H1 (cell line): ENCODE measurements around the gene ARMC9. TPM values are rescaled to one million over a fixed set of nuclear protein-coding genes. Genes with fewer than 3 reads are reported as not detected.

Experiments used
- CTCF ChIA-PET: fragments of 300-600 bp; sonication (Branson Sonifier 250); formaldehyde crosslinking; loops from one replicate; lab custom pipeline; 2021; ENCODE audit not compliant: partially characterized antibody; lab: Charles Lee
- POLR2A ChIA-PET: fragments of 300-600 bp; sonication (Branson Sonifier 250); formaldehyde crosslinking; loops from one replicate; lab custom pipeline; 2021; ENCODE audit warnings: inconsistent platforms; ENCODE audit not compliant: partially characterized antibody; lab: Charles Lee
- DNase-seq, 2 experiments: peaks; one replicate each; pipeline versions ENCODE4 v3.0.0 to v3.0.0-alpha.2; 2010 to 2022; ENCODE audit warnings: low spot score in 2 of 2, low read depth in 1 of 2, mixed read lengths in 1 of 2
- FAIRE-seq: peaks from 2 replicates; lab custom pipeline; 2011; peaks lifted over from hg19 to GRCh38; lab: Jason Lieb, UNC
- H2AFZ ChIP-seq: 2 replicates; pipeline ENCODE4 v1.8.1; 2012; ENCODE audit warnings: low read length, inconsistent platforms
- H2AK5ac ChIP-seq: 2 replicates; pipeline ENCODE4 v1.6.1; 2013; ENCODE audit warnings: low read depth, low read length
- H2BK120ac ChIP-seq: replicated peaks from 2 replicates; pipeline ENCODE3; 2013; ENCODE audit warnings: low read depth, low read length, inconsistent platforms
- H2BK12ac ChIP-seq: 2 replicates; pipeline ENCODE4 v1.6.1; 2013; ENCODE audit warnings: low read depth, low read length
- H2BK15ac ChIP-seq: 2 replicates; pipeline ENCODE4 v1.6.1; 2013; ENCODE audit warnings: low read length
- H2BK20ac ChIP-seq: 2 replicates; pipeline ENCODE4 v1.6.1; 2013; ENCODE audit warnings: low read length
- H2BK5ac ChIP-seq: 2 replicates; pipeline ENCODE4 v1.6.1; 2013; ENCODE audit warnings: low read depth, low read length
- H3K14ac ChIP-seq: 2 replicates; pipeline ENCODE4 v1.6.1; 2013; ENCODE audit warnings: inconsistent platforms; ENCODE audit not compliant: insufficient read length
- H3K18ac ChIP-seq: 2 replicates; pipeline ENCODE4 v1.6.1; 2013; ENCODE audit warnings: low read length; ENCODE audit errors: extremely low read depth
- H3K23ac ChIP-seq: 2 replicates; pipeline ENCODE4 v1.6.1; 2013; ENCODE audit warnings: inconsistent platforms; ENCODE audit not compliant: insufficient read length
- H3K23me2 ChIP-seq: 2 replicates; pipeline ENCODE4 v1.6.1; 2013; ENCODE audit warnings: low read depth, low read length
- H3K27ac ChIP-seq: 2 replicates; pipeline ENCODE4 v1.6.1; 2011; ENCODE audit warnings: low read depth, low read length, inconsistent platforms
- H3K27me3 ChIP-seq, 4 experiments: replicated peaks in 1 of 4; 1 replicate in 1 of 4; 2 replicates in 3 of 4; pipeline versions ENCODE4 v1.6.1 to v1.8.1; 2011 to 2013; ENCODE audit warnings: low read length in 3 of 4, mild to moderate bottlenecking in 3 of 4, inconsistent platforms in 2 of 4, mixed read lengths in 2 of 4, moderate library complexity in 1 of 4; ENCODE audit not compliant: control insufficient read depth in 3 of 4, insufficient read depth in 3 of 4; ENCODE audit errors: extremely low read depth in 1 of 4
- H3K36me3 ChIP-seq, 4 experiments: 2 replicates each; pipeline versions ENCODE4 v1.6.1 to v1.8.1; 2011 to 2013; ENCODE audit warnings: mild to moderate bottlenecking in 4 of 4, low read length in 3 of 4, moderate library complexity in 2 of 4, control low read depth in 1 of 4, inconsistent platforms in 1 of 4; ENCODE audit not compliant: insufficient read depth in 4 of 4, control insufficient read depth in 2 of 4
- H3K4ac ChIP-seq: replicated peaks from 2 replicates; pipeline ENCODE3; 2013; ENCODE audit warnings: low read length, low read depth, mixed read lengths, inconsistent platforms; ENCODE audit not compliant: insufficient read length
- H3K4me1 ChIP-seq, 4 experiments: replicated peaks in 1 of 4; 1 replicate in 1 of 4; 2 replicates in 3 of 4; pipeline versions ENCODE4 v1.6.1 to v1.8.1; 2011 to 2013; ENCODE audit warnings: low read length in 3 of 4, inconsistent platforms in 2 of 4, mixed read lengths in 1 of 4; ENCODE audit not compliant: insufficient read depth in 4 of 4, control insufficient read depth in 3 of 4
- H3K4me2 ChIP-seq, 2 experiments: 2 replicates each; pipeline versions ENCODE4 v1.6.1 to v1.8.1; 2011 to 2013; ENCODE audit warnings: low read depth in 2 of 2, low read length in 2 of 2, control low read depth in 1 of 2, inconsistent platforms in 1 of 2, mild to moderate bottlenecking in 1 of 2; ENCODE audit not compliant: insufficient read depth in 1 of 2
- H3K4me3 ChIP-seq, 4 experiments: fragments of 200-600, 300-600 bp in 1 of 4; sonication (generic), shearing (Covaris generic), sonication (Bioruptor Twin) in 1 of 4; 2 replicates each; pipeline versions ENCODE4 v1.5.1 to v1.8.1; 2011 to 2016; ENCODE audit warnings: low read length in 4 of 4, low read depth in 3 of 4, control low read depth in 2 of 4, inconsistent platforms in 2 of 4, mild to moderate bottlenecking in 2 of 4, mixed read lengths in 1 of 4, moderate library complexity in 1 of 4; ENCODE audit not compliant: insufficient read depth in 2 of 4; ENCODE audit errors: extremely low read depth in 1 of 4
- H3K56ac ChIP-seq: replicated peaks from 2 replicates; pipeline ENCODE3; 2013; ENCODE audit warnings: low read depth, mild to moderate bottlenecking, mixed read lengths, low read length, inconsistent platforms; ENCODE audit not compliant: insufficient read length
- H3K79me1 ChIP-seq: 2 replicates; pipeline ENCODE4 v1.6.1; 2013; ENCODE audit warnings: low read depth, low read length, control low read depth
- H3K79me2 ChIP-seq, 2 experiments: 2 replicates each; pipeline versions ENCODE4 v1.6.1 to v1.8.1; 2012 to 2013; ENCODE audit warnings: low read length in 2 of 2, mild to moderate bottlenecking in 2 of 2, inconsistent platforms in 1 of 2; ENCODE audit not compliant: insufficient read depth in 2 of 2, control insufficient read depth in 1 of 2
- H3K9ac ChIP-seq, 4 experiments: replicated peaks in 1 of 4; 1 replicate in 1 of 4; 2 replicates in 3 of 4; pipeline versions ENCODE4 v1.6.1 to v1.8.1; 2011 to 2013; ENCODE audit warnings: low read depth in 3 of 4, low read length in 3 of 4, control low read depth in 2 of 4, mild to moderate bottlenecking in 2 of 4, moderate library complexity in 2 of 4, inconsistent platforms in 1 of 4; ENCODE audit errors: extremely low read depth in 1 of 4
- H3K9me3 ChIP-seq, 2 experiments: 2 replicates each; pipeline versions ENCODE4 v1.6.1 to v1.8.1; 2012 to 2013; ENCODE audit warnings: mild to moderate bottlenecking in 2 of 2, moderate library complexity in 2 of 2, control low read depth in 1 of 2, inconsistent platforms in 1 of 2, low read depth in 1 of 2, low read length in 1 of 2, mixed read lengths in 1 of 2; ENCODE audit not compliant: insufficient read depth in 2 of 2
- H4K20me1 ChIP-seq, 2 experiments: replicated peaks in 1 of 2; 2 replicates each; pipeline versions ENCODE3 to v1.8.1; 2011 to 2013; ENCODE audit warnings: inconsistent platforms in 2 of 2, low read length in 2 of 2, mild to moderate bottlenecking in 1 of 2; ENCODE audit not compliant: insufficient read depth in 2 of 2, control insufficient read depth in 1 of 2
- H4K5ac ChIP-seq: 2 replicates; pipeline ENCODE4 v1.6.1; 2013; ENCODE audit warnings: low read length, low read depth, mixed read lengths, inconsistent platforms; ENCODE audit not compliant: insufficient read length
- H4K8ac ChIP-seq: 2 replicates; pipeline ENCODE4 v1.8.0; 2013; ENCODE audit warnings: mild to moderate bottlenecking, moderate library complexity, low read length, inconsistent platforms; ENCODE audit not compliant: insufficient read depth; ENCODE audit errors: extremely low read depth
- H4K91ac ChIP-seq: replicated peaks from 2 replicates; pipeline ENCODE3; 2013; ENCODE audit warnings: low read length, mixed read lengths, inconsistent platforms; ENCODE audit not compliant: insufficient read length
- JUN ChIP-seq: IDR thresholded peaks from 2 replicates; pipeline ENCODE4 v1.6.1; 2011; ENCODE audit warnings: low read depth, mild to moderate bottlenecking, improper control_type of control experiment, low read length
- POLR2AphosphoS5 ChIP-seq: IDR thresholded peaks from 2 replicates; pipeline ENCODE4 v1.6.1; 2011; ENCODE audit warnings: low read depth, low read length
- WGBS, 2 experiments: shearing (Covaris generic) in 1 of 2; methylation state at CpG; one replicate each; pipeline versions ENCODE4 v1.1.6 to v1.1.7; 2013 to 2015; ENCODE audit warnings: low lambda C conversion rate in 2 of 2, mixed read lengths in 2 of 2, inconsistent platforms in 1 of 2, low coverage in 1 of 2, missing lambda C conversion rate in 1 of 2; ENCODE audit not compliant: insufficient replicate concordance in 2 of 2, insufficient coverage in 1 of 2, insufficient read length in 1 of 2; ENCODE audit errors: extremely low coverage in 1 of 2, missing lambda C conversion rate in 1 of 2; 5-methylcytosine and 5-hydroxymethylcytosine counted together
- polyA plus RNA-seq, 7 experiments: library from polyadenylated mRNA; depleted of rRNA in 3 of 7; stranded (reverse) in 5 of 7; unstranded in 2 of 7; fragments of >200 nt in 5 of 7; fragments of 200-250 nt in 2 of 7; gene quantifications; 1 replicate in 5 of 7; 2 replicates in 1 of 7; 4 replicates in 1 of 7; pipeline versions ENCODE4 v1.2.1 to v1.2.3, GENCODE V29; 2011 to 2013; ENCODE audit warnings: missing spikeins in 2 of 7, mixed read lengths in 2 of 7
- total RNA-seq: library from RNA; stranded (reverse); fragmentation: NEBNext Ultra II Directional; extraction: Animal tissue kit (Norgen Biotek cat#: 25700); gene quantifications from 2 replicates; pipeline ENCODE4 v1.2.1, GENCODE V29; 2021

ARMC9 gene
- total and polyA plus RNA-seq, 2 of the 8 experiments (the other 6 are each of a cell fraction or from before 2014, with no cell fraction given) = 23.2 to 36.1 TPM

- no peaks in the 10 kb centered on the region for H3K4me1 ChIP-seq
- ChIA-PET POLR2A (interaction anchor here (0.6 to 1.9 kb wide), 2 partner anchors 9 to 190 kb away, joined by 3 to 6 read pairs; no protein-coding TSS in a partner anchor), CTCF (interaction anchor here (0.7 to 1.7 kb wide), 5 partner anchors 9 to 190 kb away, joined by 3 to 4 read pairs (median 3); no protein-coding TSS in a partner anchor)
- no peak overlapping the region for H3K4me2 ChIP-seq
- H2BK120ac ChIP-seq = no peak overlapping the region
- H2AK5ac ChIP-seq = no peak overlapping the region
- no peaks in the 10 kb centered on the region for H3K27me3 ChIP-seq
- H2BK20ac ChIP-seq = no peak overlapping the region
- no peak overlapping the region for H2BK5ac ChIP-seq
- no peak overlapping the region for H4K8ac ChIP-seq
- H3K27ac ChIP-seq = no peak overlapping the region
- no peaks in the 10 kb centered on the region for H3K79me2 ChIP-seq
- H3K56ac ChIP-seq = no peak overlapping the region
- no peak overlapping the region for H3K23ac ChIP-seq
- no peak for FAIRE-seq
- no peak overlapping the region for H3K4ac ChIP-seq
- H3K9me3 ChIP-seq = no peaks in the 10 kb centered on the region
- peaks cover 0 to 12% (median 6%) of the 10 kb centered on the region in 4 experiments; a peak in 6 of 8 replicates for H3K36me3 ChIP-seq
- no peak overlapping the region for H2AFZ ChIP-seq
- H4K91ac ChIP-seq = no peak overlapping the region
- no peaks in the 10 kb centered on the region for H3K79me1 ChIP-seq
- H4K5ac ChIP-seq = no peak overlapping the region
- no peaks in the 10 kb centered on the region for H3K23me2 ChIP-seq
- no peaks in the 10 kb centered on the region for H4K20me1 ChIP-seq
- H3K18ac ChIP-seq = no peak overlapping the region
- H2BK12ac ChIP-seq = no peak overlapping the region
- no peak overlapping the region for H3K14ac ChIP-seq
- 94% methylated on average over 10 of the region's 10 CpGs; no CpG with 5 or more reads in 1 of the 2 experiments for WGBS, 2 experiments
- DNase-seq = no peak
- no peak overlapping the region for H2BK15ac ChIP-seq
- no peak overlapping the region for H3K4me3 ChIP-seq
- H3K9ac ChIP-seq = no peak overlapping the region
- TF ChIP-seq POLR2AphosphoS5 (no peak), JUN (no peak)
Observed at GRCh38 chr2:231263118-231263831, 64.8 kb downstream of the ARMC9 start.
